OCI-LY7 (cell line): ENCODE results near the gene TSPAN17. TPM values are rescaled to one million over a fixed set of nuclear protein-coding genes. Genes with fewer than 3 reads are reported as not detected.

Experiments used
- BruUV-seq: library from RNA; stranded (reverse); fragments of 400-500 nt; replicated peaks from 2 replicates; lab custom pipeline; 2021; lab: Mats Ljungman, UMichigan
- CTCF ChIA-PET: fragments of 300-600 bp; sonication (Branson Sonifier 250); formaldehyde crosslinking; loops from one replicate; lab custom pipeline; 2022; ENCODE audit warnings: antibody characterized with exemption; ENCODE audit not compliant: unreplicated experiment; lab: Charles Lee
- POLR2A ChIA-PET: fragments of 300-600 bp; sonication (Branson Sonifier 250); formaldehyde crosslinking; loops from one replicate; lab custom pipeline; 2022; ENCODE audit warnings: antibody characterized with exemption; lab: Charles Lee
- DNase-seq: peaks from one replicate; pipeline ENCODE4 v3.0.0-alpha.2; 2015; ENCODE audit warnings: low spot score
- H2AFZ ChIP-seq: fragments of 200-600 bp; sonication (generic), shearing (Covaris generic); 2 replicates; pipeline ENCODE4 v1.6.1; 2014; ENCODE audit warnings: mild to moderate bottlenecking, antibody characterized with exemption, low read length, moderate library complexity
- H3K27ac ChIP-seq: fragments of 200-600 bp; sonication (generic); 2 replicates; pipeline ENCODE4 v1.5.1; 2014; ENCODE audit warnings: mixed run types, low read depth, mild to moderate bottlenecking, moderate library complexity, low read length, inconsistent platforms; ENCODE audit not compliant: poor library complexity, severe bottlenecking
- H3K36me3 ChIP-seq: fragments of 200-600 bp; sonication (generic); 2 replicates; pipeline ENCODE4 v1.6.1; 2014; ENCODE audit warnings: mild to moderate bottlenecking, antibody characterized with exemption, low read length, moderate library complexity, mixed read lengths; ENCODE audit not compliant: insufficient read depth
- H3K4me1 ChIP-seq: fragments of 200-600 bp; sonication (generic); 2 replicates; pipeline ENCODE4 v1.5.1; 2014; ENCODE audit warnings: mild to moderate bottlenecking, low read length; ENCODE audit not compliant: insufficient read depth, poor library complexity, severe bottlenecking
- H3K4me2 ChIP-seq: fragments of 200-600 bp; sonication (generic); 2 replicates; pipeline ENCODE4 v1.6.1; 2014; ENCODE audit warnings: mild to moderate bottlenecking, low read length
- H3K4me3 ChIP-seq: fragments of 200-600 bp; sonication (generic); 2 replicates; pipeline ENCODE4 v1.5.1; 2014; ENCODE audit warnings: mild to moderate bottlenecking, low read depth, low read length; ENCODE audit not compliant: poor library complexity, severe bottlenecking
- H3K79me2 ChIP-seq: fragments of 200-600 bp; sonication (generic); 2 replicates; pipeline ENCODE4 v1.6.1; 2016; ENCODE audit warnings: low read depth, mild to moderate bottlenecking, low read length, moderate library complexity, mixed read lengths; ENCODE audit not compliant: insufficient read depth
- H3K9me2 ChIP-seq: fragments of 200-600 bp; sonication (generic); 2 replicates; pipeline ENCODE4 v1.6.1; 2016; ENCODE audit warnings: mild to moderate bottlenecking, low read length, mixed read lengths; ENCODE audit not compliant: insufficient read depth
- H3K9me3 ChIP-seq: fragments of 200-600 bp; sonication (generic); 2 replicates; pipeline ENCODE4 v1.6.1; 2014; ENCODE audit warnings: mild to moderate bottlenecking, mixed run types, low read length, mixed read lengths
- H4K20me1 ChIP-seq: fragments of 200-600 bp; sonication (generic); 2 replicates; pipeline ENCODE4 v1.6.1; 2014; ENCODE audit warnings: mild to moderate bottlenecking, antibody characterized with exemption, low read length, moderate library complexity, mixed read lengths; ENCODE audit not compliant: insufficient read depth
- CTCF ChIP-seq: fragments of 200-600 bp; sonication (generic); conservative IDR thresholded peaks from 2 replicates; pipeline ENCODE4 v1.5.1; 2014; ENCODE audit warnings: mild to moderate bottlenecking, antibody characterized with exemption, low read length, moderate library complexity, mixed read lengths
- EZH2phosphoT487 ChIP-seq: fragments of 200-600 bp; sonication (generic); IDR thresholded peaks from 2 replicates; pipeline ENCODE4 v1.6.1; 2018; ENCODE audit warnings: low read depth, borderline replicate concordance, mild to moderate bottlenecking, mixed run types, antibody characterized with exemption, low read length, moderate library complexity, mixed read lengths
- intact Hi-C: fragments of 100-400 bp; cut with micrococcal nuclease; formaldehyde crosslinking; loops from one replicate; pipeline ENCODE4 v1.10.0; 2022; ENCODE audit not compliant: unreplicated experiment
- total RNA-seq, 2 experiments: library from RNA; depleted of rRNA in 1 of 2; stranded (reverse); fragments of >200 nt in 1 of 2; shearing (Covaris generic) in 1 of 2; gene quantifications; 2 replicates each; pipeline ENCODE4 v1.2.3, GENCODE V29; 2014 to 2022

The TSPAN17 gene
- total RNA-seq, 2 experiments from 2014 or later = 9.3 to 23.3 TPM

- H4K20me1 ChIP-seq = no peaks in the 10 kb centered on the region
- no peak overlapping the region for H3K4me3 ChIP-seq
- ChIA-PET CTCF (interaction anchor here (1.8 kb wide), 1 partner anchor 11 kb away, joined by 9 read pairs; the partner anchor contains the start of gene TSPAN17), POLR2A (interaction anchor here (0.6 to 0.9 kb wide), 2 partner anchors 252 to 363 kb away, joined by 3 read pairs; no protein-coding TSS in a partner anchor)
- H2AFZ ChIP-seq = no peak overlapping the region
- intact Hi-C loops = no loop called here
- no peaks in the 10 kb centered on the region for H3K9me3 ChIP-seq
- H3K9me2 ChIP-seq = no peaks in the 10 kb centered on the region
- no peak overlapping the region for H3K27ac ChIP-seq
- no peak for DNase-seq
- no peaks in the 10 kb centered on the region for H3K79me2 ChIP-seq
- H3K4me1 ChIP-seq = peaks cover 5% of the 10 kb centered on the region
- peak overlapping the region; percentile 11; the same call in 1 of the 2 replicates for H3K4me2 ChIP-seq
- BruUV-seq = no TSS peak
- TF ChIP-seq CTCF (no peak), EZH2phosphoT487 (no peak)
- H3K36me3 ChIP-seq = no peaks in the 10 kb centered on the region
Measured at GRCh38 chr5:176658817-176659511, 11.7 kb downstream of the TSPAN17 start.

- no peak for DNase-seq
- H4K20me1 ChIP-seq = no peaks in the 10 kb centered on the region
- no peaks in the 10 kb centered on the region for H3K79me2 ChIP-seq
- no peak overlapping the region for H3K4me3 ChIP-seq
- TF ChIP-seq EZH2phosphoT487 = no peak
- H3K9me3 ChIP-seq = no peaks in the 10 kb centered on the region
- H2AFZ ChIP-seq = no peak overlapping the region
- H3K4me1 ChIP-seq = peaks cover 5% of the 10 kb centered on the region
- H3K36me3 ChIP-seq = no peaks in the 10 kb centered on the region
- no peak overlapping the region for H3K4me2 ChIP-seq
- ChIA-PET CTCF (interaction anchor here (1.8 kb wide), 1 partner anchor 12 kb away, joined by 9 read pairs; the partner anchor contains the start of gene TSPAN17), POLR2A (interaction anchor here (0.6 to 0.9 kb wide), 2 partner anchors 252 to 362 kb away, joined by 3 read pairs; no protein-coding TSS in a partner anchor)
- H3K9me2 ChIP-seq = no peaks in the 10 kb centered on the region
- no TSS peak for BruUV-seq
- no peak overlapping the region for H3K27ac ChIP-seq
- intact Hi-C loops = no loop called here
Measured at GRCh38 chr5:176659512-176659839, 12.2 kb downstream of the TSPAN17 start.

- no peaks in the 10 kb centered on the region for H4K20me1 ChIP-seq
- no peaks in the 10 kb centered on the region for H3K36me3 ChIP-seq
- no peak for DNase-seq
- CTCF ChIA-PET = interaction anchor here (0.7 to 2.0 kb wide), 14 partner anchors 9 to 454 kb away, joined by 3 to 11 read pairs (median 3); partner anchors contain the start of genes EIF4E1B, SNCB, TSPAN17 and ZNF346
- H3K4me3 ChIP-seq = no peak overlapping the region
- intact Hi-C loops = loop anchor here (1.0 to 10.0 kb wide), 3 partner anchors 299 to 452 kb away; partner anchors contain the start of gene FGFR4
- BruUV-seq = no TSS peak
- H3K27ac ChIP-seq = no peak overlapping the region
- no peak overlapping the region for H3K4me2 ChIP-seq
- POLR2A ChIA-PET = interaction anchor here (0.6 to 1.1 kb wide), 4 partner anchors 27 to 412 kb away, joined by 3 to 5 read pairs (median 3); no protein-coding TSS in a partner anchor
- peaks cover 5% of the 10 kb centered on the region for H3K4me1 ChIP-seq
- H2AFZ ChIP-seq = no peak overlapping the region
- H3K79me2 ChIP-seq = no peaks in the 10 kb centered on the region
- no peaks in the 10 kb centered on the region for H3K9me3 ChIP-seq
- TF ChIP-seq CTCF = no peak
- TF ChIP-seq EZH2phosphoT487 = no peak
- no peaks in the 10 kb centered on the region for H3K9me2 ChIP-seq
Measured at GRCh38 chr5:176659860-176660461, 12.7 kb downstream of the TSPAN17 start.
